AG04449 (cell line): ENCODE measurements around the gene AJAP1.

Experiments
- CTCF ChIA-PET: fragments of 350-600 bp; formaldehyde crosslinking; extraction: SDS; loops from one replicate; lab custom pipeline; 2021; ENCODE audit warnings: antibody characterized with exemption; lab: Yijun Ruan, JAX
- POLR2A ChIA-PET: fragments of 400-600, 350-600 bp; formaldehyde crosslinking; extraction: SDS; loops from one replicate; lab custom pipeline; 2020; ENCODE audit warnings: antibody characterized with exemption, inconsistent platforms; lab: Yijun Ruan, JAX
- DNase-seq: peaks from one replicate; pipeline ENCODE4 v3.0.0-alpha.2; 2010; ENCODE audit warnings: low read depth, low spot score
- H3K4me3 ChIP-seq: 2 replicates; pipeline ENCODE4 v1.5.1; 2011; ENCODE audit warnings: low read depth, mild to moderate bottlenecking, control low read depth, low read length
- TF ChIP-seq, protein P1 (sequence below): IDR thresholded peaks from one replicate; pipeline ENCODE4 v1.5.1; 2011; ENCODE audit warnings: mild to moderate bottlenecking, moderate library complexity, low read length, control low read depth, inconsistent platforms; ENCODE audit not compliant: insufficient read depth; ENCODE audit errors: missing control alignments

Gene AJAP1, protein sequence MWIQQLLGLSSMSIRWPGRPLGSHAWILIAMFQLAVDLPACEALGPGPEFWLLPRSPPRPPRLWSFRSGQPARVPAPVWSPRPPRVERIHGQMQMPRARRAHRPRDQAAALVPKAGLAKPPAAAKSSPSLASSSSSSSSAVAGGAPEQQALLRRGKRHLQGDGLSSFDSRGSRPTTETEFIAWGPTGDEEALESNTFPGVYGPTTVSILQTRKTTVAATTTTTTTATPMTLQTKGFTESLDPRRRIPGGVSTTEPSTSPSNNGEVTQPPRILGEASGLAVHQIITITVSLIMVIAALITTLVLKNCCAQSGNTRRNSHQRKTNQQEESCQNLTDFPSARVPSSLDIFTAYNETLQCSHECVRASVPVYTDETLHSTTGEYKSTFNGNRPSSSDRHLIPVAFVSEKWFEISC

DNA sequence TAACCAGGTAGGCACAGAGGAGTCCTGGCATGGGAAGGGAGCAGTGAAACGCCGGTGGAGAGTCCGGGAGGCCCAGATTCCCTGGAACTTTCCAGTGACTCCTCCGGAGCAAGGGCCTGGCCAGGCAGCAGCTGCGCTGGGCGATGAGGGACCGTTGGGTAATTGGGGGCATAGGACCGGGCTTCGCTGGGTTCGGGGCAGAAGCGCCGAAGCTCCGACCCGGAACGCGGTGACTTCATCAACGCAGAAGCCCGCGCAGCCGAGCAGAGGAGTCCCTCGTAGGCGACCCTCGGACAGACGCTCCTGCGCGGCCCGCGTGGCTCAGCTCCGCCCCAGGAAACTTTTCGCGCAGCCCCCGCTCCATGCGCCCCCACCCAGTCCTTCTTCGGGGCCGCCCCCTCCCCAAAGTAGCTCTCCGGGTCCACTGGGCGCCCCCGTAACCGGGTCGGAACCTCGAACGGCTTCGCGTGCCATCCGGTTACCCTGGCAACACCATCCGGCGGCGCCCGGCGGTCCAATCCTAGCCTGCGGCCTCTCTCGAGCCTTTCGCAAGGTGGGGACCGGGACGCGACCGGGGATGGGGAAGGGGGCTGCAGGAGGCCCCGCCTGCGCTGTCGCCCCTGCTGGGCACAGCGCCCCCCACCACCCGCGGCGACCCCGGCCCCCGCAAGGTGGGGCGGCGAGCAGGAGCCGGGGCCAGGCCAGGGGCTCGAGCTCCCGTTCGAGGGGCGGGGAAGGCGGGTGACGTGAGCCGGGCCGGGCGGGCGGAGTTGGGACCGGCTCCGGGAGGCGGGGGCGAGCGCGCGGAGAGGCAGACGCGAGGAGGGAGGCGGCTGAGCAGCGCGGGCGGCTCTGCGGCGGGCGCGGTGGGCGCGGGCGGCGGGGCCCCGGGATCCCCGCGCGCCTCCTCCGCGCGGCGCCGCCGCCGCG lies at the start of gene AJAP1:
TSS of gene AJAP1 (plus strand) at position 814 of the 930 bp plus-strand sequence. CDS start 817 bp downstream, outside the sequence.
- no peak for DNase-seq
- peak within 1 kb of the TSS; percentile 20 for H3K4me3 ChIP-seq
- ChIA-PET CTCF (no interaction called here), POLR2A (no interaction called here)
- TF ChIP-seq, protein P1, sequence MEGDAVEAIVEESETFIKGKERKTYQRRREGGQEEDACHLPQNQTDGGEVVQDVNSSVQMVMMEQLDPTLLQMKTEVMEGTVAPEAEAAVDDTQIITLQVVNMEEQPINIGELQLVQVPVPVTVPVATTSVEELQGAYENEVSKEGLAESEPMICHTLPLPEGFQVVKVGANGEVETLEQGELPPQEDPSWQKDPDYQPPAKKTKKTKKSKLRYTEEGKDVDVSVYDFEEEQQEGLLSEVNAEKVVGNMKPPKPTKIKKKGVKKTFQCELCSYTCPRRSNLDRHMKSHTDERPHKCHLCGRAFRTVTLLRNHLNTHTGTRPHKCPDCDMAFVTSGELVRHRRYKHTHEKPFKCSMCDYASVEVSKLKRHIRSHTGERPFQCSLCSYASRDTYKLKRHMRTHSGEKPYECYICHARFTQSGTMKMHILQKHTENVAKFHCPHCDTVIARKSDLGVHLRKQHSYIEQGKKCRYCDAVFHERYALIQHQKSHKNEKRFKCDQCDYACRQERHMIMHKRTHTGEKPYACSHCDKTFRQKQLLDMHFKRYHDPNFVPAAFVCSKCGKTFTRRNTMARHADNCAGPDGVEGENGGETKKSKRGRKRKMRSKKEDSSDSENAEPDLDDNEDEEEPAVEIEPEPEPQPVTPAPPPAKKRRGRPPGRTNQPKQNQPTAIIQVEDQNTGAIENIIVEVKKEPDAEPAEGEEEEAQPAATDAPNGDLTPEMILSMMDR, result no peak

DNA sequence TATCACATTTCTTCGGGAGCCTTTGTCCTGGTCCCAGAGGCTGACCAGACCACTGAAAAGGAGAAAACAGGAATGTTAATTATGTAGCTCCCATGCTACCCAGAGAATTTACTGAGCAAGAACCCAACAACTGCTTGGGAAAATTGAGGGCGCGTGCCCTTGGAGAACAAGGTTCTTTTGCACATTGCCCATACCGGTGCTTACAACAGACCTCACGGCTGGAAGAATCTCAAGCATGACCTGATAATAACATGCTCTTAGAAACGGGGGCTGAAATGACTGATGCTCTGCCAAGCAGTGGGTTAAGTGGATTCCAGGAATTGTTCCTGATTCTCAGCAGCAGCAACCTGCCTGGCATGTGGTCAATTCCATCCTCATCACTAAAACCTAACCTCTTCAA lies 49.3 kb upstream of the AJAP1 start:
- TF ChIP-seq, protein P1, result no peak
- CTCF ChIA-PET, result no interaction called here
- POLR2A ChIA-PET, result no interaction called here
- DNase-seq, result no peak
- no peak overlapping the region for H3K4me3 ChIP-seq

- TF ChIP-seq, protein P1, result no peak
- POLR2A ChIA-PET, result no interaction called here
- CTCF ChIA-PET, result no interaction called here
- DNase-seq, result no peak
- H3K4me3 ChIP-seq, result no peak overlapping the region
Observed at GRCh38 chr1:4611563-4612341, 42.7 kb upstream of the AJAP1 start.

DNA sequence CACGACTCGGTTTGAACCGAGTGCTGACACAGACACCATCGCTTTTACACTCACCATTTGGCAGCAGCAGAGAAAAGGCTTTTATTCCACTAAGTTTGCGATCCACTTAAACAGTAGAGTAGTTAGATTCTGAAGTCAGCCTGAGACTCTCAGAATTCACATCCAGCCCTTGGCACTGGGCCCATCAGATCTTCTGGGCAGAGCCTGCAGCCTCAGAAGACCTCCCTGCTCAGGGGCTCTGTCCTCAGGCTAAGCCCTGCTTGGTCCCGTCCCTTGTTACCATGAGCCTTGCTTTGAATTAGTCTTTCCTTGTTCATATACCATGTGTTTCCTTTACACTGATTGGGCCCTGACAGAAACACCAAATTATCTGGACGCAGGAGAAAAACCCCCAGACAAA lies 41.4 kb upstream of the AJAP1 start:
- TF ChIP-seq, protein P1, result no peak
- CTCF ChIA-PET, result no interaction called here
- no peak for DNase-seq
- H3K4me3 ChIP-seq, result no peak overlapping the region
- POLR2A ChIA-PET, result no interaction called here

DNA sequence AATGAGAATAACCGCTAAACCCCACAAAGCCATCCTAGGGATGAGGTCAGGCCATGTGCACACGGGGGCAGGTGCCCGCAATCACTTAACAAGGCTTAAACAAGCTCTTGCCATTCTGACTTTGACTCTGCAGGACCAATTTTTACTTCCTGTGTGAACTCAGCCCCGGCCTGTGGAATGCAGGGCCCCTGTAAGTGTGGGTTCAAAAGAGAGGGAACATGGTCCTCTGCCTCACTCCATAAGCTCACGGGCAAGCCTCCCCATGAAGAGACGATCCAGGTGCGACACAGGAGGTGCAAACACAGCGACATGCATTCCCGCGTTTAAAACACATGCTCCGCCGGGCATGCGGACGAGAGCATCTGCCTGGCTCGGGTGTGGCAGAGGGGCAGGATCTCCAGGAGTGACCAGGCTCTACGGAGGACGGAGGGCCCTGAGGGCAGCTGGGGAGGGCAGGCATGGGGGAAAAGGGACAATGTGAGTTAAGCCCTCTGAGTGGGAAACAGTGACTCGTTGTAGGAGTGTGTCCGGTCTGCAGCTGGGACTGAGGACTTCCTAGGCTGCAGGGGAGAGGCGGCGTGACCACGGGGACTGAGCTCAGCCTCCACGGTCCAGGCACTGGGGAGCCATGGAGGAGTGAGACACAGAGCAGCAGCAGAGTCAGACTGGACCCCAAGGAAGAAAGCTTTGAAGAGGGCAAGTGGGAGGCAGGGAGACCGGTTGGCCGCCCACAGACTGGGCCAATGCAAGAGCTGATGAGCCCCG lies 40.6 kb upstream of the AJAP1 start:
- ChIA-PET CTCF (no interaction called here), POLR2A (no interaction called here)
- no peak for DNase-seq
- TF ChIP-seq, protein P1, result no peak
- H3K4me3 ChIP-seq, result no peak overlapping the region
